NCI-H226 (cell line): ENCODE results near the gene ADPRH.
"Not testable (repeated sequence)": the region's sequence is repeated elsewhere in the genome, so short reads cannot be mapped to it uniquely, and the experiment has no call there.

ENCODE experiments used
- DNase-seq: peaks from one replicate; pipeline ENCODE4 v3.0.0-alpha.2; 2015

ADPRH gene

DNA sequence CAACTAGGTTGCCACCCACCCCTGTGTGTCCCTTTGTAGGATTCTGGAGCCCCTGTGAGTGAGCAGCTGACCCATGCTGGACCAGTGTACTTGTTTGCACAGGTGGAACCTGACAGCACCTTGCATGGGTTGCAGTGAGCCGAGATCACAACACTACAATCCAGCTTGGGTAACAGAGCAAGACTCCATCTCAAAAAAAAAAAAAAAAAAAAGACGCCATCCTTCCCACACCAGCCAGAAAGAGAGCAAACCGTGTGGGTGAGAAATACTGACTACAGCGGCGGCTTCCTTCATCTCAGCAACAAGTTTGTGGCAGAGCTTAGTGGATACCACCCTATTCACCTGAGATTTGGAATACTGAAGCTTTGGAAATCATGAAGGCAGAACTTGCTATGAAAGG lies 19.1 kb upstream of the ADPRH start:
- no peak for DNase-seq

DNA sequence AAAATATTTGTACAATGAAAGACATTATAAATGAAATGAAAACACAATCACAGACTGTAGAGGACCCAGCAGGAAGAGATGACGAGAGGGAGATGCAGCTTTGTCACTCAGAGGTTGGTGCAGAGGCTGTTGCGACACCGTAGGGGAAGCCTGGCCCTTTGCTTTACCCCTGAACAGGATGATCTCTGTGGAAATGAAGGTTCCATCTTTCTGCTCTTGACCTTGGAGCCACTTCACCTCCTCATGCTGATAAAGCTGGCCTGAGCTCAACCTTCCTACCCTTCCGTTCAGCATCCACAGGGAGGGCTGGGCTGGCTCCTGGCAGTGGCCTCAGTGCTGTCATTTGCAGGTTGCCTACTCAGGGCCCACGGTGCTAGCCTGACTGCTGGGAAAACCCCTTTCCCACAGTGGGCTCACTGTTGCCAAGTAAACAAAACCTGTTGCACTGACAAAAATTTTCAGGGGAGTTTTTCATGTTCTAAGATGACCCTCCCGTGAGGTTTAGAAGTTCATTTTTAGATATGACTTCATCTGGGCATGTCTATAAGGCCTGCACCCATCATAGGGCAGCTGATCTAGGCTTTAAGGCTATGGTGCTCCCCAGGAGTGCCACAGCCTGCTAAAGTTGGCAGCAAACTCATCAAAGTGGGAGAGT lies 16.9 kb upstream of the ADPRH start:
- DNase-seq, result no peak

DNA sequence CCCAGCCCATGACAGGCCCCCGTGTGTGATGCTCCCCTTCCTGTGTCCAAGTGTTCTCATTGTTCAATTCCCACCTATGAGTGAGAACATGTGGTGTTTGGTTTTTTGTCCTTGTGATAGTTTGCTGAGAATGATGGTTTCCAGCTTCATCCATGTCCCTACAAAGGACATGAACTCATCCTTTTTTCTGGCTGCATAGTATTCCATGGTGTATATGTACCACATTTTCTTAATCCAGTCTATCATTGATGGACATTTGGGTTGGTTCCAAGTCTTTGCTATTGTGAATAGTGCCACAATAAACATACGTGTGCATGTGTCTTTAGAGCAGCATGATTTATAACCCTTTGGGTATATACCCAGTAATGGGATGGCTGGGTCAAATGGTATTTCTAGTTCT lies 16.0 kb upstream of the ADPRH start:
- DNase-seq, result not testable (repeated sequence)

DNA sequence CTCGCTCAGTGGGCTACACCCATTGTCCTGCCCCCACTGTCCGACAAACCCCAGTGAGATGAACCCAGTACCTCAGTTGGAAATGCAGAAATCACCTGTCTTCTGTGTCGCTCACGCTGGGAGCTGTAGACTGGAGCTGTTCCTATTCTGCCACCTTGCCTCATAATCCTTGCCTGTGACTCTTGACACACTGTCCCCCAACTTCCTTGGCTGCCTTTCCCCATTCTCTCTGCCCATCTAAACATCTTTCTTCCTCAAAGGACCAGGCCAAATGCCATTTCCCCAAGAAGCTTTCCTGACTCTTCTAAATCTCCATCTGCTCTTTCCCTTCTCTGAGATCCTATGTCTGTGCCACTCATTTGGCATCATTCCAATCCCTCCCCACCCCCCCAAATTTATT lies 10.1 kb upstream of the ADPRH start:
- DNase-seq, result no peak

DNA sequence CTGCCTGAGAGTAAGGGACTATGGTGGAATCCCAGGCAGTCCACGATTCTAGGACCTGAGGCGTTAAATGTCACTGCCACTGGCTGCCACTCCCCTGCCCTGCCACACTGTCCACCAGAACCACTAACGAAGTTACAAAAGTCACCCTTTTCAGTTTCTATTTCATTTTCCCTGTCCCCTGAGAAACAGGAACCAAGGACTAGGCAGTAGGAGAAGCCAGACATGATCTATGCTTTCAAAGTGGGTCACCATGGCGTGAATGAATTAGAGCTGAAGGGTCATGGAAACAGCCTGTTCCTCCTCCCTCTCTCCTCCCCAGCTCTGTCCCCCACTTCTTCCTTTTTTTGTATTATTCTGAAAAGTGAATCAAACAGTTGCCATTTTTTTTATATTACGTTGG lies 9.1 kb upstream of the ADPRH start:
- DNase-seq, result no peak

DNA sequence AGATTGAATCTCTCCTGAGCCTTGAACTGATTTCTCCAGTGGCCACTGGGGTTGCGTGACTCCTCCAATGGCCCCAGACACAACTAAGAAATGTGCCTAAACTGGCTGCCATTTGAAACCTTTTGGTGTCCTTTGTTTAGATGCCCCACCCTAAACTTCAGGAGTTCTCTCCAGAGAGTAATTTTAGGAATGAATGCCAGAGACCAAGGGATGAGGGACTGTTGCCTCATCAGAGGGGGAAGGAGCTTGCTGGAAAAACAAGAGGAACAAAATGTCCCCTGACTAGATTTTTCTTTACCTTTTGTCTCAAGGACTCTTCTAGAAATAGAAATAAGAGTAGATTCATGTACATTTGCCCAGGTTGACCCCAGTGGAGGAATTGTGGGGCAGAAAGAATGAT lies 8.1 kb upstream of the ADPRH start:
- no peak for DNase-seq

DNA sequence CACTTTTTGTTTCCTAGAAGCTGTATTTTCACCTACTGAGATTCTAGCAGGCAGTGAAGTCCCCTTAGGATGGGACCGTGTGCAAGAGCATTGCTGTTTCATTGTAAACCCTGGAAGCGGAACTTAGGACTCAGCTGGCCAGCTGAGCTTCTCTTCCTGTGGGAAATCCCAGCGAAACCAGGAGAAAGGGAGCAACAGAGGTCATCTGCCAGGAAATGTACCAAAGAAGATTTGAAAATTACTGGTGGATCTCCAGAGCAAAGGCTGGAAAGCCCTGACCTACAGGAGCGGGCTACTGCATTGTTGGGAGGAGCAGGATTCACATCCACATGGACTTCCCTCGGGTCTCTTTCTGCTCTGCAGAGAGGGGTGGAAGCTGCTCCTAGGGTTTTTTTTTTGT lies 7.6 kb upstream of the ADPRH start:
- no peak for DNase-seq

DNA sequence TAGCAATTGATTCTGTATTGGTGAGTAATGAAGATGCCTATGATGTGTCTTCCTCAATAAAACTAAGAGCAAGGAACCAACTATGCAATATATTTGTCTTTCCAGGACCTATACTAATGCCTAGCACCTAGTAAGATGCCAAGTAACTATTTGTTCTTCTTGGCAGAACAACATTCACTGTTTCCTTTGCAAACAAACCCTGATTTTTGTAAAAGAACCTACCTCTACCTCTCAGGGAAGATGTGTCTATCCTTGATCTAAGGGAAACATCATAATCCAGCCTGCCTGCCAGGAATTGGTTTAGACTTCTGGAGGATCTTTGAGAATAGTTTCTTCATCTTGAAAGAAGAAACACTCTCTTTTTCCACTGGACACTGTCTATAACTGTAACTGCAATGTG lies 3.8 kb upstream of the ADPRH start:
- no peak for DNase-seq

DNA sequence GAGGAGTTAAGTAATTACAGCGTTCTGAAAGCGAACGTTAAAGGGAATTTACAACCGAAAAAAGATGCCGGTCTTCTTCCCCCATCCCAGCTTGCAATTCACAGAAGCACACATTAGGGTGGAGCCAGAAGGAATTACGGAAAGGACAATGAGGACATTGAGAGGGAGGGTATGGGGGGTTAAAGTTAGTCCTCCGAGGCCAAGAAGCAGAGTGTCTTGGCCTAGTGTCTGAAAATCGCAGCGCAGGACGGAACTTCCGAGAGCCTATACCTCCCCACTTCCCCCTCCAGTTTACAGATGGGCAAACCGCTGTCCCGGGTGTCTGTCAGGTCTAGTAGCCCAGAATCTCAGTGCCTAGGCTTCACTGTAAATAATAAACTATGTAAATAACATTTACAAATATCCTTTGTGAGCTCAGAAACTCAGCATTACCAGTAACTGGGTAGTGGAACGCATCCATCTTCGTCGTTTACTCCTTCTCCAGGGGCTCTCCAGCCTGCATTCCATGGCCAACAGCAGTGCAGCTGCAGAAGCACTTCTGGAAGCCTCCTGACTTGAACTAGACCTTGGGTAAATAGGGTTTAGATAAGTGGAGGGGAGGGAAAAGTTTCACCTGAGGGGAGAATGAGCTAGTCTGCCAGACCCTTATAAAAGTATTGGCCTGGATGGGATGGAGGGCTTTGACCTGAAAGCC lies 922 bp downstream of the ADPRH start:
- DNase-seq, result no peak

DNA sequence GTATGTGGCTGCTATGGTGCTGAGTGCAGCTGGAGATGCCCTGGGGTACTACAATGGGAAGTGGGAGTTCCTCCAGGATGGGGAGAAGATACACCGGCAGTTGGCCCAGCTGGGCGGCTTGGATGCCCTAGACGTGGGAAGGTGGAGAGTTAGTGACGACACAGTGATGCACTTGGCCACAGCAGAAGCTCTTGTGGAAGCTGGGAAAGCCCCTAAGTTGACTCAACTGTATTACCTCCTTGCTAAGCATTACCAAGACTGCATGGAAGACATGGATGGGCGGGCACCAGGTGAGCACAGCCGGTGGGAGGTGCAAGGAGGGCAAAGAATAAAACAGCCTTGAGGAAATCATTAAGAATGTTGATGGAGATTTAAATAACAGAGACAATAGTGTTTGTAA lies 2.9 kb downstream of the ADPRH start:
- DNase-seq, result no peak

DNA sequence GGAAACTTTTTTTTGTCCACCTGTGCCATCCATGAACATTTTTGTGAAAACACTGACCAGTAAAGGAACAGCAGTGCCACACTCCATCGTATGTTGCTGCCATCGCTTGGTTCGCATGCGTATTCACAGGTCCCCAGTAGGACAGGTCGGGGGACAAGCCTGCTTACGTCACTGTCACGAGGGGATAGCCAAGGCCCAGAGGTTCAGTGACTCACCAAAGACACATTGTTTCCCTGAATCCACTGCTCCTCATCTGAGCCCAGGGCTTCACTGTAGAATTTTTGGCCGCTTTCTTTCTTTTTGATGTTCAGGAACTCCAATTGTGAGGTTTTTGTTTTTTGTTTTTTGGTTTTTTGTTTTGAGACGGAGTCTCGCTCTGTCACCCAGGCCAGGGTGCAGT lies 5.9 kb downstream of the ADPRH start:
- no peak for DNase-seq

DNA sequence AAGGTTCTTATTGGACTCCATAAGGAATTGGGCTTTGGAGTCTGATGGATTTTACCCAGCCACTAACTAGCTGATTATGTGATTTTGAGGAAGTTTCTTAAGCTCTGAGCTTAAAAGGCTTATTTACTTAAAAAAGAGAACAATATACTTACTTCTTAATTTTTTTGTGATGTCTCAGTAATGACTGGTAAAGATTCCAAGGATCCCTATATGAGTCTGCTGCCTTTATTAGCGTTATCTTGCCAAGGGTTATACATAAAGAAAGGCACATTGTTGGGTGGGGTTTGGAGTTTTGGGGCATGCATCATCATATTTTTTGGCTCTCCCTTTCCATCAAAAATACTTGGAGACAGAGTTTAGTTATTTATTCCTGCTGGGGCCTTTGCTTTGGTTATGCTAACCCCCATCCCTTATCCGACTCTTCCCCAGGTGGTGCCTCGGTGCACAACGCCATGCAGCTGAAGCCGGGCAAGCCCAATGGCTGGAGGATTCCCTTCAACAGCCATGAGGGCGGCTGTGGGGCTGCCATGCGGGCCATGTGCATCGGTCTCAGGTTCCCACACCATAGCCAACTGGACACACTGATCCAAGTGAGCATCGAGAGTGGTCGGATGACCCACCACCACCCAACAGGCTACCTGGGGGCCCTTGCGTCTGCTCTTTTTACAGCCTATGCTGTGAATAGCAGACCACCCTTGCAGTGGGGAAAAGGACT lies 6.7 kb downstream of the ADPRH start:
- no peak for DNase-seq

DNA sequence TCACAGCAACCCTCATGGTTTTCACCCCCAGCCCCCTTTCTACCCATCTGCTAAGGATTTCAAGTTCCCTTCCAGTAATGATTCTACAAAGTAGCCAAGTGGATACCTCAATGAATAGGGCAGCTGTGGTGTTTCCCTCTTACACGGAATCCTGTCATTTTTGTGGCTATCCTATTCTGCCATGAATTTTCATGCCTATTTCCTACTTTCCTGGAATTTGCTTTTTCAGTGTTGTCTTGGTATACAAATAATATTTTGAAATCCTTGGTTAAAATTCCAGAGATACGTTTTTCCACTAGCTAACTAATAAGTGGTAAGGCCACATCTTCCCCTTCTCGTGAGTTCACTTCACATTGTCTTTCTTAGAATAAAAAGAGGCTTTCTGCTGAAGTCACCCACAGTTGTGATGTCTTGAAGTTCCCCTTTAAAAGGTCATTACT lies 7.5 kb downstream of the ADPRH start:
- no peak for DNase-seq

DNA sequence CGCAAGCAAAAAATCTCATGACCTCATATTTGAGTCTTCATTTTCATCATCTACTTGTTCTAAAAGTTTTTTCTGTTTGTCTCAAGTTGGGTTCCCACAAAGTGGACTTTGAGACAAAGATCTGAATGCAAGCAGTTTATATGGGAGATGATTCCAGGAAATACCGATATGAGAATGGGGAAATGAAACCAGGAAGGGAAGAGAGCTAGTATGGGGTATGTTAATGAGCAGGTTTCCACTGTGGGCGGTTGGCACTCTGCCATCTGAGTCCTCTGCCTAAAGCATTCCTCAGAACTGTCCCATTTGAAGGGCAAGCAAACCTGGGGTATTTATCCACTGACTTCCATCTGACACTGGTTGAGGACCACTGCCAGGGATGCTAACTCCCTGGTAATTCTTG lies 8.8 kb downstream of the ADPRH start:
- no peak for DNase-seq

DNA sequence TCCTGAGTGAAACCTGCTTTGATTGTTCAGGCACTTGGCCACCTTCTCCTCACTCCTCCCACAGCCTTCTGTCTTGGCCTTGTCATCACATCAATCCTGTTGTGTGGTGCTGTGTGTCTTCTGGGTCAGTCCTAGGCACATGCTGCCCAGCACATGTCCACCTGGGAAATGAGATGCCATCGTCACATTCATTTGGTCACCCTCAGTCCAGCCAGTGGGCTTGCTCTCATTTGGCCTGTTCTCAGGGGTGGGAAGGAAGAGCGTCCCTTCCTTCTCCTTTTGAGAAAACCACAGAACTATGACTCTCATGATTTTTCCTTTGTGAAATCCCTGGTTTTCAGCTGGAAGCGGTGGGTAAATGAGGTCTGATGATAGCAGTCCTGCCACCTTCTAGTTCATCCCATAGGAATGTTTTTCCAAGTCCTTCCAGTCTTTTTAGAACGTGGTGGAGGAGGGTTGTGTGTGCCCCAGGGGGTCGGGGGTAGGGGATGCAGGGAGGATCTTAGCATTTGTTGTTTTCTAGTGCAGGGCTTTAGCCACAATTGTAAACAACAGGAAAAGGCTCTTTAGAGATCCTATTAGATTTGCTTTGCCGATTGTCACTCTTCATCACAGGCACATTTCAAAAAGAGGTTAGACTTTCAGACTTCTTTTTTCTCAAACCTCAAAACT lies 9.9 kb downstream of the ADPRH start:
- DNase-seq, result no peak

DNA sequence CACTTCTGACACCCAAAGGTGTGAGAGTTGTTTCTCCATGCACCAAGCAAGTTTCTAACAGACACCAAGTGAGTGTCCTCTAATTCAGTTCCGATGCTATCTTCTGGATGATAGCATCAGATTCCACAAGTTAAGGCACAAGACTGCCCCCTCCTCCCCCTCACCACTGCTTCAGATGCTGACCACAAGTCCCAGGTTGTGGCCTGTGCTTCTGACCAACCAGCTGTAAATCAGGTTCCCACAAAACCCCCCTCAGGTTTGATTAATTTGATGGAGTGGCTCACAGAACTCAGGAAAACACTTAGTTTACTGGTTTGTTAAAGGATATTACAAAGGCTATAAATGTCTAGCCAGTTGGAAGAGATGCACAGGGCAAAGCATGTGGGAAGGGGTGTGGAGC lies 11.4 kb downstream of the ADPRH start:
- no peak for DNase-seq

DNA sequence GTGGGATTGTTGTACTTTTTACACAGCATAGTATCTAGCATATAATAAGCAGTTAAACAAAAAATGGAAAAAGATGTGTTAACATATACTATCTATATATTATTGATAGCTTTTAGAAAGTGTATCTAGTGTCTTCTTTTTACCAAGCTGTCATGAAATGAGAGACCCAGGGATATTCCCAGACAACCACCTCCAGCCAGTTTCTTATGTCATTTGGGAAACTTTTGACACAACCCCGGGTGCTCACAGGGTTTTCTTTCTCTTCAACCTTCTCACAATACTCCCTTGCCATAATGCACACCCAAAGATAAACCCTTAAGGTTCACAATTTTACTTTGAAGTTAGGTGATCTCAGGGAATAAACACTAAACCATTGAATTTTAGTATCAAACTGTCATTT lies 13.6 kb downstream of the ADPRH start:
- DNase-seq, result no peak

DNA sequence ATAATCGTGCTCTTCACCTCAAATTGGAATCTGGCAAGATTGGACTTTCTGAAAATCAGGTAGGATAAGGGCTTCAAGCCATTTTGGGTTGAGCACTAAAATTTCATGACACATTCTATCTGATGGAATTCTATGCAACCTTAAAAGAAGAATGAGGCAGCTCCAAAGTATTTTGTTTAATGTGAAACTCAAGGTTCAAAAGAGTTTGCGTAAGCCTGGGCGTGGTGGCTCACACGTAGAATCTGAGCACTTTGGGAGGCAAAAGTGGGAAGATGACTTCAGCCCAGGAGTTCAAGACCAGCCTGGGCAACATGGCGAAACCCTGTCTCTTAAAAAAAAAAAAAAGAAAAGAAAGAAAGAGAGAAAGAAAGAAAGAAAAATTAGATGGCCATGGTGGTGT lies 14.8 kb downstream of the ADPRH start:
- DNase-seq, result no peak

DNA sequence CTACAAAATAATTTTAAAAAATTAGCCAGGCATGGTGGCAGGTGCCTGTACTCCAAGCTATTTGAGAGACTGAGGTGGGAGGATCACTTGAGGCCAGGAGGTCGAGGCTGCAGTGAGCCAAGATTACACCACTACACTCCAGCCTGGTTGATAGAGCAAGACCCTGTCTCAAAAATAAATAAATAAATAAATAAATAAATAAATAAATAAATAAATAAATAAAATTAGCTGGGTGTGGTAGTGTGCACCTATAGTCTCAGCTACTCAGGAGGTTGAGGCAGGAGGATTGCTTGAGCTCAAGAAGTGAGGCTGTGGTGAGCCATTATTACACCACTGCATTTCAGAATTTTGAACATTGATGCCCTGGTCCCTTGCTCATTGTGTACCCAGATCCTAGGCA lies 15.6 kb downstream of the ADPRH start:
- DNase-seq, result not testable (repeated sequence)

DNA sequence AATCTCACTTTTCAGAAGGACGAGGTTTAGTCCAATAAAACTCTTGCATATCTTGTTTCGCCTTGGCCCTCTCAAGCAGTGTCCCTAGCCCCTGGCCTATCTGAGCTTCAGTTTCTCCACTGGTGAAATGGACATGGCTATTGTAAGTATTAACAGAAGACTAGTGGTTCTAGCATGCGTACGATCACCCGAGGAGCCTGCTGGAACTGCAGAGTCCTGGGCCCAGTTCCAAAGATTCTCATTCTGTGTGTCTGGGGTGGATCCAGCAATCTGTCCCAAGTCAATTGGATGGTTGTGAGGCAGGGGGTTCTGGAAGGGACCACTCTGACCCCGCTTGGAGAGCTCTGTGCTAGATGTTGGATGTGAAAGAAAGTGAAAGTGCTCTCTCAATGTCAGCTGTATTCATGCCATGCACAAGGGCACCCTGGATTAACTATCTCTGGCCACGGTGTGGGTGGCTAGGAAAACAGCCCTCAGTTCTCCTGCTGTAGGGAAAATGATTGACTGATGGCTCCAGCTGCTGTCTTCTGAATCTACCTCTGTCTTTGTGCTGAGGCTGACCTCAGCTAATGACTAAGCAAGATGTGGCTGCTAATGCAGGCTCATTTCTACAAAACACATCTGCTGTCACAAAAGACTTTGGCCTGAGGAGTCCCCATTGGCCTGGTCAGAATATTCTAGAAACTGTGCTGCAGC lies 16.5 kb downstream of the ADPRH start:
- no peak for DNase-seq

DNA sequence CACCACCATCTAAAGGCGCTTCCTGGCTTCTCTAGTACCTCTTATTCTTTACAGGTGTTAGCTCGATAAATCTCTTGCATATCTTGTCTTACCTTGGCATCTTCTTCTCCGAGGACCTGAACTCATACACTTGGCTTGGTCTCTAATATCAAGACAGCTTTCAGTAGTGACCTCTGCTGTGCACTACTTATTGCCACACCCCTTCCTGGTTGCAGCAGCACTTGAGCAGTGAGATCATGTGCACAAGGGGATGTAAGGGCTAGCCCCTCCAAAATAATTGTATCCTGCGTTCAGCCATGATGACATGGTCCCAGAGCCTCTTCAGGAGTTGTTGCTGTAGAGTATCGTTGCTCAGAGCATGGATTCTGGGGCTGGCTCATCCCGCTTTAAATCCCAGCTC lies 17.1 kb downstream of the ADPRH start:
- no peak for DNase-seq

DNA sequence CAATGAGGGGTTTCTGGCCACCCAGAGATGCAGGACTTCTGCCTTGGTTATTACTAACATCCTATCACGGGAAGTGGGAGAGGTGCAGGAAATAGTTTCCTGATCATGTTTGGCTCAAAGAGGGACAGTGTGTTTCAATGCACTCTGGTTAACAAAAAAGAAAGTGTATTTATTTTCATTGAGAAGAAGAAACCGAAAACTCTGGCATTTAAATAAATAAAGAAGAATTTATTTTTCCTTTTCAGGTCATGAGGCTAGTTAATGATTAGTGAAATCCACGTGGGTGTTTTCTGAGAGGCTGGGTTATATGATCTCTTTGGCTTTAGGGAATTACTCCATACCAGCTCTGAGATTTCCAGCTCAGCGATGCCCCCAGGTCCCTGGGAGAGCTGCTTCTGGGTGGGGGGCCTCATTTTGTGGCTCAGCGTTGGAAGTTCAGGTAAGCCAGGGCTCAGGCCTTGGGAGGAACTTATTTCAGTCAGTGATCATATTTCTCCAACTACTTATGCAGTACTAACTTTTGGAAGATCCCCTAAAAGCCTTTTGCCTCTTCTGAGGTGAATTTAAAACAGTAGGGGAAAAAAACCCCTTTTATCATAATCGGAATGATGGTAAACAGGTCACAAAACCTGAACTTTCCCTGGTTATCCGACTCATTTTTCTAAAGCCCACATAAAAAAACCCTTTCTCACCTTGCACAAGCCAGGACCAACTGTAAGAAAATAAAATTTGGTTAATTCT lies 18.4 kb downstream of the ADPRH start, which contains the start of gene PLA1A:
Gene PLA1A, plus strand, starts transcription at position 338 of the 741 bp plus-strand sequence. Its CDS starts 29 bp downstream, at position 367.
- no peak for DNase-seq
